HG02798 (cell line): Measurements from ENCODE around the gene PSD2.
A peak's percentile ranks its signal among the peaks of the same experiment; 100 is the strongest.

Experiments
- ATAC-seq: cut with Tn5 transposase; IDR thresholded peaks from one replicate; pipeline ENCODE4 v1.9.1; 2021; ENCODE audit warnings: mild to moderate bottlenecking; ENCODE audit not compliant: unreplicated experiment, poor library complexity

PSD2 gene

DNA sequence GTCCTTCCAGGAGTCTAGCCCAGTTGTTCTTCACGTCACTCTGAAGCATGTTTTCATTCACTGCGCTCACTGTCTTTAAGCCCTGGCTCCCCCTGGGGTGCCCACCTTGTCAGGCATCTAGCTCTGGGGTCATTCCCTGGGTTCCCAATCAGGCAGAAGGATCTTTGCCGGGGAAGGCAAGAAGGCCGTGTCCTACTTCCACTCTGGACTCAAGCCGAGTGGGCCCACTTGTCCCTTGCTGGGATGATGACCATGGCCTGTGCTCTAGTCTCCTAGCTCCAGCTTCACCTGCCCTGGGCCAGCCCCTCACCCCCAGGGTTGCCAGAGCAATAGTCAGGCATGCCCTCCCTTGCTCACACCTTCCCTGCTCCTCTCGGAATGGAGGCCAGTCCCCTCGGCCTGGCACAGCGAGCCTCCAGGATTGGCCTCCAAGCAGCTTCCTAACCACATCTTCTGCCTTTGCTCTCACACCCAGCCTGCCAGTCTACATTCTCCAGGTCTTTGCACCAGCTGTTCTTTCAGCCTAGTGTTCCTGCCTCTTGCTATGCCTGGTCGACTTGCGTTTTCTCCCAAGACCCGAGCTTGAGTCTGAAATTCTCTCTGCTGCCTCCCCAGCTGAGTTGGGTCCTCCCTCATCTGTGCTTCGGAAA is 32.2 kb upstream of the PSD2 start:
- ATAC-seq = no peak

DNA sequence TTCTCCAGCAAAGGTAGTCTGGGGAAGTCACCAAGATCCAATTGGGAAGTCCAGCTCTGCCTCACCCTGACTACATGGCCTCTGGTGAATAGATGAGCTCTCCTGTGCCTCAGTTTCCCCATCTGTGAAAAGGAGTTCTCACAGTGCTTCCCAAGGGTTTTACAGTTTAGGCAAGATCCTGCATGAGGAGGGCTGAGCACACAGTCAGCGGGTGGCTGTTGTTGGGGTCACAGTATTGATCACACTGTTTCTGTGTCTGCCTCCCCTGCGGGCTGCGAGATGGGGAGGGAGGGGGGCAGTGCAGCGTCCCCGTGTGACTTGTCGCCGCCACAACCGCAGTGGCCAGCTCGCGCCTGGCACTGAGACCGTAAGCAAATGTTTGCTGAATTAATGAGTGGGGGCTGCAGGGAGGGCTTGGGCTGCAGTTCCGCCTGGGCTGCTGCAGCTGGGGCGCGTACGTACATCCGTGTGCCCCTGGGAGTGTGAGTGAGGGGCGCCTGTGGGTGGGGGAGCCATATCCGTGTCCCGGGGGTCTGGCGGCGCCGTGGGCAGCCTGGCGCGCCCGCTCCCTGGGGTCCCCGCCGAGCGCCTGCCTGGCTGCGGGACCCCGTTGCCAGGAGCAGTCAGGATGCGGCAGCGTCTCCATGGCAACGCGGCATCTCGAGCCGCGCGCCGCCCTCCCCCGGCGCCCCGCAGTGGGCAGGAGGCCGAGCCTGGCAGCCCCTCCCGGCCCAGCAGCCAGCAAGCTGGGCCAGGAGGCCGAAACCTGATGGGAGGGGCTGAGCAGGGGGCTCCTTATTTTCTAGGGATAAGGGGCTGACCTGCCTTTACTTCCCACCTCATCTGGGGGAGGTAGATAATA is 31.4 kb upstream of the PSD2 start:
- ATAC-seq = no peak

DNA sequence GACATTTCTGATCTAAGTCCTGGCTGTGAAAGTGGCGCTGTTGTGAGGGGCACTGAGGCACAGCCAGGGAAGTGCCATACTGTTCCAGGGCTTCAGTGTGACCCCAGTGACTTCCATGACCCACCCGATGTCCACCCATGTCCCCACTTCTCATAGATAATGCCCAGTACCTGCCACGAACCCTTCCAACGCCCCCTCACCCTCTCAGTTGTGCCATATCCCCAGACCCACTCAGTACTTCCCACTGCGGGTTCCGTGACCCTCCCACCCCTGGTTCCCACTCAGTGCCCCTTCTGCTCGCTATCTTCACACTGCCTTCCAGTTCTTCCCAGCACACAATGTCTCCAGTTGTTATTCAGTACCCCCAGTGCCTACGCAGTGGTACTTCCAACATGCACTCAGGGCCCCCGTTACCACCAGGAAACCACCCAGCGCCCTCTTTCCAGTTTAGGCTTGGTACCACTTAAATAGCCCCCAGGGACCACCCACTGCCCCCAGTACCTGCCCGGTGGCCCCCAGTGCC is 30.7 kb upstream of the PSD2 start:
- no peak for ATAC-seq

DNA sequence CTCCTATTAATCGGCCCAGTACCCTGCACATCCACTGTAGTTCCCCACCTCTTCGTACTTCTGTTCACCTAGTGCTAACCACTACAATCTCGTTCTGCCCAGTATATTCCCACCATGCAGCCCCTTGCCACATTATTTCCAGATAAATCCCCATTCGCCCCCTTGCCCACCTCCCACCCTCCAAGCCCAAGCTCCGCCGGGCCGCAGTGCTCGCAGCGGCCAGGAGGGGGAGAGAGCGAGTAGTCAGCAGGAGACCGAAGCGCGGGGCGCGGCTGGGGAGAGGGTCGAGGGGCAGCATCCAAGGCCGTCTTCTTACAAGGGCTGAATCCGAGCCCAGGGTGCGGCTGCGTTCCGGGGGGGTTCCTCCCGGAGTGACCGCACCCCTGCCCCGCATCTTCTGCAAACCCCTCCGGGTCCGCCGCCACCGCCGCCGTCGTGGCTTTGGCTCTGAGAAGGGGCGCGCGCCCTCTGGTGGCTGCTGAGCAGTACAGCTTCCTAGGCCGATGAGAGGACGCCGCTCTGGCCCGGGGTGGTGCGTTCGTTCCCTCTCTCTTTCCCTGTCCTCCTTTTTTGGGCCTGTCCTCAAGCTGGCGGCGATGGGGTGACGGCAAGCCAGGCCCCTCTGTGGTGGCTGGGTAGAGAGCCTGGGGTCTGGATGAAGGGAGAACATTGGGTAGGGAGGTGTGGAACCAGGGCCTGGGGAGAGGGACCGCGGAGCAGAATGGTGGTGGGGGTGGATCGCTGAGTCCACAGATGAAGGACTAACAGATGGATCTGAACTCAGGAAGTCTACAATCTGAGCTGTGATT is 30.0 kb upstream of the PSD2 start:
- ATAC-seq = peak; percentile 82

- ATAC-seq = no peak
Observed at GRCh38 chr5:139767960-139768359, 27.6 kb upstream of the PSD2 start.

- no peak for ATAC-seq
Observed at GRCh38 chr5:139768807-139769465, 26.7 kb upstream of the PSD2 start.

- no peak for ATAC-seq
Observed at GRCh38 chr5:139769477-139769876, 26.1 kb upstream of the PSD2 start.

GRCh38 chr5:139770722-139771121 is 24.9 kb upstream of the PSD2 start:
- no peak for ATAC-seq

GRCh38 chr5:139772089-139772791 is 23.4 kb upstream of the PSD2 start:
- ATAC-seq = no peak

DNA sequence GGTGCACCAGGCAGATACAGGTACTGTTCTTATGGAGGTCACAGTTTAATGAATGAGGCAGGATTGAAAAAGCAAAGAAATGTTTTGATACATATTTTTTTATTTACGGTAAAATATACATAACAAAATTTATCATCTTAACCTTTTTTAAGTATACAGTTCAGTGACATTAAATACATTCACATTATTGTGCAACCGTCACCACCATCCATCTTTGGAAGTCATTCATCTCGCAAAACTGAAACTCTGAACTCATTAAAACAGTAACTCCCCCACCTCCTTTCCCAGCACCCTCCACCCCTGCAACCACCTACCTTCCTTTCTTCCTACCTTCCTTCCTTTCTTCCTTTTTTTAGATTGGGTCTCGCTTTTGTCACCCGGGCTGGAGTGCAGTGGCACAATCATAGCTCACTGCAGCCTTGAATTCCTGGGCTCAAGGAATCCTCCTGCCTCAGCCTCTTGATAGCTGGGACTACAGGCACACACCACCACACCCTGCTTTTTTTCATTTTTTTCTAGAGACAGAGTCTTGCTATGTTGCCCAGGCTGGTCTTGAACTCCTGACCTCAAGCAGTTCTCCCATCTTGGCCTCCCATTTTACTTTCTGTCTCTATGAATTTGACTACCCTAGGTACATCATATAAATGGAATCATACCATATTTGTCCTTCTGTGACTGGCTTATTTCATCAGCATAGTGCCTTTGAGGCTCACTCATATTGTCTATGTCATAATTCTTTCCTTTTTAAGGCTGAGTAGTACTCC is 22.5 kb upstream of the PSD2 start:
- no peak for ATAC-seq

DNA sequence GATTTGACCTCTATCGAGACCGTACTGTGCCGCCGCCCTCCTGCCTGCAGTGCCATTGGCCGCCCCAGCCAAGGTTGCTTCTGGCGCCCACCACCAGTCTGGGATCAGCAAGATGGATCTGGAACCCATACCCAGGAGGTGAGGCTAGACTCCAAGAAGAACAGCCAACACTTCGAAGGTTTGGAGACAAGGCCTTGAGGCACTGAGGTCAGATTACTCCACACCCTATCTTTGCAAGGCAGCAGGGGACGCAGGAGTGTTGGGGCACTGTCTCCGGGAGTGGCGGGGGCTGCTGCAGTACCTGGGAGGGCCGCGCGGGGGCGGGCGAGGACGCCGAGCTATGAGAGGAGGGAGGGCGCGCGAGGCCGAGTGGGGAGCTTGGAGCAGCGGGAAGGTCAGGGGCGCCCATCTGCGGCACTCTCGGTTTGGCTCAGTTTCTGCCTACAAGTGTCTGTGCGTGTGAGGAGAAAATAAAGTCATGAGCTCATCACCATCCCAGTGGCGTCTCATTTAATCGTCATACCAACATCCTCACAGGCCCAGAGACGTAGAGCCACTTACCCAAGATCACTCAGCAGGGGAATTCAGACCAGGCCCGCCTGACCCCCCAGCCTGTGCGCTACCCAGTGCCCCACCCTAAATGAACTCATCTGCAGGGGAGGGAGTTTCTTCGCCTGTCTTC is 20.5 kb upstream of the PSD2 start:
- peak; percentile 81 for ATAC-seq

GRCh38 chr5:139775872-139776271 is 19.7 kb upstream of the PSD2 start:
- no peak for ATAC-seq

- no peak for ATAC-seq
Observed at GRCh38 chr5:139776861-139777260, 18.7 kb upstream of the PSD2 start.

- ATAC-seq = no peak
Observed at GRCh38 chr5:139783436-139783965, 12.1 kb upstream of the PSD2 start.

GRCh38 chr5:139784488-139784887 is 11.1 kb upstream of the PSD2 start:
- ATAC-seq = no peak

DNA sequence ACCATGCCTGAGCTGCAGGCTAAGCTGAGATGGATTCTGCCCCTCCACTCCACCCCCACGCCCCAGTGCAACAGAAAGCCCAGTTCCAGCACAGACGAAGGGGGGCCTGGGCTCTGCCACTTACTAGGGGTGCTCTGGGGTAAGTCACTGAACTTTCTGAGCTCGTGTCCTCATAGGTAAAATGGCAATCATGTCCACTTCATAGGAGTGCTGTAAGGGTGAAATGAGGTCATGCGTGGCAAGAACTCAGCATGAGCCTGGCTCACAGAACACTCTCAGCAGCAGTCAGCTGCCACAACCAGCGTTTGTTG is 8.4 kb upstream of the PSD2 start:
- no peak for ATAC-seq

GRCh38 chr5:139787568-139788293 is 7.9 kb upstream of the PSD2 start:
- peak; percentile 77 for ATAC-seq
